Breast epithelium (tissue), 4 donors: ENCODE data around the gene TTLL6. TPM values are rescaled to one million over a fixed set of nuclear protein-coding genes. Genes with fewer than 3 reads are reported as not detected.

Source experiments
- DNase-seq, 2 donors: peaks; one replicate each; pipeline ENCODE4 v3.0.0-alpha.2; 2019; ENCODE audit warnings: low spot score in 2 of 2
- H3K27ac ChIP-seq, 2 donors: fragments of 200-600 bp; sonication (generic) in 1 of 2; one replicate each; pipeline ENCODE4 v1.5.1; 2016 to 2019; ENCODE audit warnings: mild to moderate bottlenecking in 1 of 2
- H3K27me3 ChIP-seq, 2 donors: fragments of 200-600 bp; sonication (generic) in 1 of 2; one replicate each; pipeline versions ENCODE4 v1.5.1 to v1.6.0; 2017 to 2019; ENCODE audit warnings: control low read depth in 1 of 2, mild to moderate bottlenecking in 1 of 2
- H3K36me3 ChIP-seq: fragments of 200-600 bp; one replicate; pipeline ENCODE4 v1.5.1; 2019
- H3K4me1 ChIP-seq, 2 donors: fragments of 200-600 bp; sonication (generic); one replicate each; pipeline ENCODE4 v1.5.1; 2016 to 2019; ENCODE audit warnings: control low read depth in 1 of 2
- H3K4me3 ChIP-seq, 3 donors: fragments of 200-600 bp; sonication (generic); 1 replicate in 2 of 3; 2 replicates in 1 of 3; pipeline ENCODE4 v1.5.1; 2016 to 2019; ENCODE audit warnings: mild to moderate bottlenecking in 3 of 3, moderate library complexity in 2 of 3
- H3K9me3 ChIP-seq, 2 donors: fragments of 200-600 bp; sonication (generic) in 1 of 2; one replicate each; pipeline ENCODE4 v1.5.1; 2016 to 2019; ENCODE audit warnings: control low read depth in 1 of 2
- CTCF ChIP-seq, 3 donors: fragments of 450-650 bp; IDR thresholded peaks; one replicate each; pipeline ENCODE4 v1.5.1; 2016 to 2017; ENCODE audit warnings: antibody characterized with exemption in 3 of 3, mild to moderate bottlenecking in 3 of 3, moderate library complexity in 3 of 3
- POLR2A ChIP-seq: fragments of 450-650 bp; IDR thresholded peaks from one replicate; pipeline ENCODE4 v1.6.1; 2016; ENCODE audit warnings: antibody characterized with exemption, mild to moderate bottlenecking, moderate library complexity
- POLR2AphosphoS5 ChIP-seq, 3 donors: sonication (generic); formaldehyde crosslinking; IDR thresholded peaks; one replicate each; pipeline ENCODE4 v1.6.1; 2017; ENCODE audit warnings: antibody characterized with exemption in 3 of 3
- intact Hi-C: fragments of 100-400 bp; cut with DNase I; formaldehyde crosslinking; loops from one replicate; pipeline ENCODE4 v1.15.1; 2023; ENCODE audit warnings: low total_unique reads
- total RNA-seq, 3 donors: library from RNA; depleted of rRNA; stranded (reverse); fragments of >200 nt; gene quantifications; one replicate each; pipeline ENCODE4 v1.1.0, GENCODE V29; 2016

TTLL6 gene
- total RNA-seq, 3 donors from 2014 or later = under 0.01 to 0.32 TPM; not detected in 1

- intact Hi-C loops = loop anchor here (10.0 kb wide), 1 partner anchor 60 kb away; no protein-coding TSS in a partner anchor
- H3K27ac ChIP-seq = no peak overlapping the region
- H3K9me3 ChIP-seq = no peaks in the 10 kb centered on the region
- DNase-seq = no peak
- H3K4me3 ChIP-seq = no peak overlapping the region
- TF ChIP-seq CTCF (IDR thresholded peaks at IDR 0.05) = no peak
- TF ChIP-seq POLR2AphosphoS5 (IDR thresholded peaks at IDR 0.05) = no peak
- TF ChIP-seq POLR2A = no peak
- H3K36me3 ChIP-seq = no peaks in the 10 kb centered on the region
- peaks cover 13 to 100% of the 10 kb centered on the region in 2 donors for H3K27me3 ChIP-seq
- no peaks in the 10 kb centered on the region for H3K4me1 ChIP-seq
These were observed 82.5 kb downstream of the TTLL6 start for GRCh38 chr17:48734333-48735061.

GRCh38 chr17:48733632-48734328, 83.2 kb downstream of the TTLL6 start:
- no peaks in the 10 kb centered on the region for H3K9me3 ChIP-seq
- H3K4me1 ChIP-seq = no peaks in the 10 kb centered on the region
- no peak for DNase-seq
- H3K36me3 ChIP-seq = no peaks in the 10 kb centered on the region
- H3K4me3 ChIP-seq = no peak overlapping the region
- H3K27ac ChIP-seq = no peak overlapping the region
- TF ChIP-seq POLR2A (no peak), CTCF (IDR thresholded peaks at IDR 0.05) (no peak), POLR2AphosphoS5 (IDR thresholded peaks at IDR 0.05) (no peak)
- intact Hi-C loops = loop anchor here (10.0 kb wide), 1 partner anchor 61 kb away; no protein-coding TSS in a partner anchor
- H3K27me3 ChIP-seq = peaks cover 15 to 100% of the 10 kb centered on the region in 2 donors

GRCh38 chr17:48732688-48733629, 84.1 kb downstream of the TTLL6 start:
- DNase-seq = no peak
- H3K4me3 ChIP-seq = no peak overlapping the region
- intact Hi-C loops = loop anchor here (10.0 kb wide), 1 partner anchor 62 kb away; no protein-coding TSS in a partner anchor
- H3K27ac ChIP-seq = no peak overlapping the region
- H3K9me3 ChIP-seq = no peaks in the 10 kb centered on the region
- H3K4me1 ChIP-seq = no peaks in the 10 kb centered on the region
- H3K36me3 ChIP-seq = no peaks in the 10 kb centered on the region
- TF ChIP-seq CTCF (IDR thresholded peaks at IDR 0.05) (no peak), POLR2A (no peak), POLR2AphosphoS5 (IDR thresholded peaks at IDR 0.05) (no peak)
- H3K27me3 ChIP-seq = peaks cover 19 to 100% of the 10 kb centered on the region in 2 donors

- no peaks in the 10 kb centered on the region for H3K36me3 ChIP-seq
- intact Hi-C loops = loop anchor here (10.0 kb wide), 1 partner anchor 63 kb away; no protein-coding TSS in a partner anchor
- H3K27ac ChIP-seq = no peak overlapping the region
- no peaks in the 10 kb centered on the region for H3K4me1 ChIP-seq
- no peak for TF ChIP-seq CTCF (IDR thresholded peaks at IDR 0.05)
- TF ChIP-seq POLR2AphosphoS5 (IDR thresholded peaks at IDR 0.05) = no peak
- no peak for TF ChIP-seq POLR2A
- H3K4me3 ChIP-seq = no peak overlapping the region
- no peak for DNase-seq
- no peaks in the 10 kb centered on the region for H3K9me3 ChIP-seq
- peaks cover 19 to 100% of the 10 kb centered on the region in 2 donors for H3K27me3 ChIP-seq
These were observed 85.7 kb downstream of the TTLL6 start for GRCh38 chr17:48731355-48731754.
